CD14-positive monocyte (primary cell): Measurements from ENCODE around the gene CLEC11A. TPM values are rescaled to one million over a fixed set of nuclear protein-coding genes. Genes with fewer than 3 reads are reported as not detected.

Experiments
- DNase-seq, 3 donors: peaks; one replicate each; pipeline ENCODE4 v3.0.0-alpha.2; 2011 to 2022
- H2AFZ ChIP-seq: 2 replicates; pipeline ENCODE4 v1.6.0; 2012; ENCODE audit warnings: mild to moderate bottlenecking, low read depth, low read length, inconsistent platforms; ENCODE audit not compliant: insufficient read depth, poor library complexity, severe bottlenecking
- H3K27ac ChIP-seq, 2 donors: 1 replicate in 1 of 2; 2 replicates in 1 of 2; pipeline ENCODE4 v1.5.1; 2012 to 2013; ENCODE audit warnings: low read length in 2 of 2, control low read depth in 1 of 2, inconsistent platforms in 1 of 2, low read depth in 1 of 2, mild to moderate bottlenecking in 1 of 2
- H3K27me3 ChIP-seq, 2 donors: one replicate each; pipeline versions ENCODE4 v1.6.0 to v1.6.1; 2011 to 2013; ENCODE audit warnings: low read length in 2 of 2; ENCODE audit not compliant: control insufficient read depth in 2 of 2, insufficient read depth in 2 of 2
- H3K36me3 ChIP-seq, 2 donors: replicated peaks in 1 of 2; 1 replicate in 1 of 2; 2 replicates in 1 of 2; pipeline versions ENCODE4 v1.5.1 to v1.6.1; 2012 to 2013; ENCODE audit warnings: low read length in 2 of 2, control low read depth in 1 of 2, inconsistent platforms in 1 of 2, mild to moderate bottlenecking in 1 of 2; ENCODE audit not compliant: insufficient read depth in 2 of 2, control insufficient read depth in 1 of 2
- H3K4me1 ChIP-seq, 2 donors: 1 replicate in 1 of 2; 2 replicates in 1 of 2; pipeline versions ENCODE4 v1.5.1 to v1.6.1; 2012 to 2013; ENCODE audit warnings: low read length in 2 of 2, control low read depth in 1 of 2, inconsistent platforms in 1 of 2, mild to moderate bottlenecking in 1 of 2, moderate library complexity in 1 of 2; ENCODE audit not compliant: insufficient read depth in 2 of 2, control insufficient read depth in 1 of 2
- H3K4me2 ChIP-seq: replicated peaks from 2 replicates; pipeline ENCODE3; 2012; ENCODE audit warnings: low read length, moderate library complexity, mild to moderate bottlenecking; ENCODE audit not compliant: poor library complexity, severe bottlenecking; ENCODE audit errors: extremely low read depth
- H3K4me3 ChIP-seq, 3 experiments: fragments of 200-600 bp in 1 of 3; sonication (generic) in 1 of 3; replicated peaks in 1 of 3; 1 replicate in 2 of 3; 2 replicates in 1 of 3; pipeline ENCODE4 v1.5.1; 2011 to 2013; ENCODE audit warnings: low read length in 3 of 3, mild to moderate bottlenecking in 3 of 3, control low read depth in 2 of 3, low read depth in 2 of 3, inconsistent platforms in 1 of 3, moderate library complexity in 1 of 3
- H3K79me2 ChIP-seq: 2 replicates; pipeline ENCODE4 v1.6.0; 2012; ENCODE audit warnings: mild to moderate bottlenecking, control low read depth, inconsistent platforms, low read length, moderate library complexity; ENCODE audit not compliant: insufficient read depth
- H3K9ac ChIP-seq: 2 replicates; pipeline ENCODE4 v1.6.0; 2017; ENCODE audit warnings: low read length, mild to moderate bottlenecking; ENCODE audit not compliant: insufficient read depth, poor library complexity, severe bottlenecking
- H3K9me3 ChIP-seq, 2 donors: replicated peaks in 1 of 2; 1 replicate in 1 of 2; 2 replicates in 1 of 2; pipeline versions ENCODE4 v1.5.1 to v1.6.1; 2012 to 2013; ENCODE audit warnings: low read length in 2 of 2, control low read depth in 1 of 2; ENCODE audit not compliant: control insufficient read depth in 1 of 2, insufficient read depth in 1 of 2
- H4K20me1 ChIP-seq: 2 replicates; pipeline ENCODE4 v1.6.0; 2012; ENCODE audit warnings: mild to moderate bottlenecking, low read length, control low read depth, moderate library complexity; ENCODE audit not compliant: insufficient read depth
- H3K27ac Mint-ChIP-seq, 7 donors: one replicate each; pipeline ENCODE4 v1.8.0; 2020; ENCODE audit warnings: mild to moderate bottlenecking in 7 of 7, mixed read lengths in 7 of 7, moderate library complexity in 6 of 7, inconsistent platforms in 2 of 7
- H3K27me3 Mint-ChIP-seq, 3 donors: one replicate each; pipeline ENCODE4 v1.8.0; 2021 to 2022; ENCODE audit warnings: low read depth in 3 of 3, mild to moderate bottlenecking in 3 of 3, mixed read lengths in 3 of 3, moderate library complexity in 3 of 3, inconsistent platforms in 1 of 3
- H3K36me3 Mint-ChIP-seq, 2 donors: one replicate each; pipeline ENCODE4 v1.8.0; 2020; ENCODE audit warnings: mixed read lengths in 2 of 2, inconsistent platforms in 1 of 2, mild to moderate bottlenecking in 1 of 2
- H3K4me1 Mint-ChIP-seq: one replicate; pipeline ENCODE4 v1.8.0; 2020; ENCODE audit warnings: mild to moderate bottlenecking, mixed read lengths
- H3K4me3 Mint-ChIP-seq, 2 donors: one replicate each; pipeline ENCODE4 v1.8.0; 2020; ENCODE audit warnings: mild to moderate bottlenecking in 2 of 2, mixed read lengths in 2 of 2, moderate library complexity in 1 of 2
- H3K9me3 Mint-ChIP-seq, 7 donors: one replicate each; pipeline ENCODE4 v1.8.0; 2020 to 2022; ENCODE audit warnings: mixed read lengths in 7 of 7, mild to moderate bottlenecking in 6 of 7, moderate library complexity in 6 of 7, inconsistent platforms in 2 of 7
- CTCF ChIP-seq: fragments of 200-600 bp; IDR thresholded peaks from one replicate; pipeline ENCODE4 v1.8.0; 2022; ENCODE audit warnings: antibody characterized with exemption, mild to moderate bottlenecking
- WGBS: methylation state at CpG from one replicate; pipeline ENCODE4 v1.1.5; 2013; ENCODE audit warnings: missing lambda C conversion rate; ENCODE audit not compliant: insufficient coverage; 5-methylcytosine and 5-hydroxymethylcytosine counted together
- intact Hi-C, 2 donors: fragments of 100-400 bp; cut with micrococcal nuclease; formaldehyde crosslinking; loops; one replicate each; pipeline versions ENCODE4 v1.15.0 to v1.15.1; 2023
- polyA plus RNA-seq, 3 donors: library from polyadenylated mRNA; depleted of rRNA in 1 of 3; unstranded in 2 of 3; stranded (reverse) in 1 of 3; fragments of 300-500 nt in 2 of 3; fragments of >200 nt in 1 of 3; fragmentation: Illumina TruSeq in 2 of 3; gene quantifications; 1 replicate in 2 of 3; 2 replicates in 1 of 3; pipeline ENCODE4 v1.2.3, GENCODE V29; 2012 to 2021

CLEC11A gene
- polyA plus RNA-seq, 3 donors: 8.2 to 49.1 (median 12.4) TPM

GRCh38 chr19:50706387-50706786 is 16.8 kb upstream of the CLEC11A start:
- Histone ChIP-seq H3K4me1 (no peaks in the 10 kb centered on the region), H3K27ac (no peak overlapping the region), H2AFZ (no peak overlapping the region), H3K79me2 (no peaks in the 10 kb centered on the region), H3K9ac (no peak overlapping the region), H4K20me1 (no peaks in the 10 kb centered on the region), H3K9me3 (no peaks in the 10 kb centered on the region), H3K36me3 (no peaks in the 10 kb centered on the region), H3K27me3 (peaks cover 0 to 22% of the 10 kb centered on the region in 2 donors), H3K4me2 (no peak overlapping the region), H3K4me3 (no peak overlapping the region)
- no peak overlapping the region for H3K27ac Mint-ChIP-seq
- H3K4me1 Mint-ChIP-seq: peaks cover 3% of the 10 kb centered on the region
- H3K36me3 Mint-ChIP-seq: no peaks in the 10 kb centered on the region
- no peak overlapping the region for H3K4me3 Mint-ChIP-seq
- intact Hi-C loops: loop anchor here in 1 of 2 donors (10.0 kb wide), 1 partner anchor 78 kb away; no protein-coding TSS in a partner anchor
- peaks cover 31 to 35% (median 32%) of the 10 kb centered on the region in 3 donors for H3K27me3 Mint-ChIP-seq
- DNase-seq: no peak
- H3K9me3 Mint-ChIP-seq: peaks cover 0 to 3% (median 0%) of the 10 kb centered on the region in 7 donors
- TF ChIP-seq CTCF: no peak
- 94% methylated on average over 3 of the region's 5 CpGs for WGBS

- Histone ChIP-seq H3K27me3 (peaks cover 0 to 17% of the 10 kb centered on the region in 2 donors), H3K4me2 (no peak overlapping the region), H3K9me3 (no peaks in the 10 kb centered on the region), H3K27ac (no peak overlapping the region), H4K20me1 (no peaks in the 10 kb centered on the region), H3K9ac (no peak overlapping the region), H3K79me2 (no peaks in the 10 kb centered on the region), H3K36me3 (no peaks in the 10 kb centered on the region), H3K4me1 (no peaks in the 10 kb centered on the region), H2AFZ (no peak overlapping the region), H3K4me3 (no peak overlapping the region)
- DNase-seq: no peak
- Mint-ChIP-seq H3K36me3 (no peaks in the 10 kb centered on the region), H3K4me3 (no peak overlapping the region), H3K27me3 (peaks cover 27 to 29% (median 28%) of the 10 kb centered on the region in 3 donors), H3K9me3 (peaks cover 0 to 3% (median 0%) of the 10 kb centered on the region in 7 donors), H3K27ac (no peak overlapping the region), H3K4me1 (no peaks in the 10 kb centered on the region)
- no peak for TF ChIP-seq CTCF
- intact Hi-C loops: loop anchor here in 1 of 2 donors (10.0 kb wide), 1 partner anchor 76 kb away; no protein-coding TSS in a partner anchor
- 78% methylated on average over 8 of the region's 12 CpGs for WGBS
These were observed 14.8 kb upstream of the CLEC11A start for GRCh38 chr19:50708179-50708879.
